GM21576 (cell line): ENCODE data around the gene SMTNL1.
A peak's percentile ranks its signal among the peaks of the same experiment; 100 is the strongest.

Experiments
- ATAC-seq: cut with Tn5 transposase; IDR thresholded peaks from one replicate; pipeline ENCODE4 v1.9.1; 2021; ENCODE audit warnings: mild to moderate bottlenecking, moderate library complexity; ENCODE audit not compliant: unreplicated experiment

Gene SMTNL1

DNA sequence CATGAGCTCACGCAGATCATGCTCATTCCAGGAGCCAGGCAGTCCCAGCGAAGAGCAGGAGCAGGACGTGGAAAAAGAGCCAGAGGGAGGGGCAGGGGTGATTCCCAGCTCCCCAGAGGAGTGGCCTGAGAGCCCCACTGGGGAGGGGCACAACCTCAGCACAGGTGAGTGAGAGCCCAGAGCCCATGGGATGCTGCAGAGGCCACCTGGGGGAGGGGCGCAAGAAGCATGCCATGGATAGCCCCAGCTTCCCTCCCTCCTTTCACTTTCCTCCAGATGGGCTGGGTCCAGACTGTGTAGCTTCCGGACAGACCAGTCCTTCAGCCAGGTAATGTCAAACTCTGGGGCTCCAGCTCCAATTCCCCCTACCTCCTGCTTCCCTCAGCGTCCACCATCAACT, 6.2 kb downstream of the SMTNL1 start:
- no peak for ATAC-seq

DNA sequence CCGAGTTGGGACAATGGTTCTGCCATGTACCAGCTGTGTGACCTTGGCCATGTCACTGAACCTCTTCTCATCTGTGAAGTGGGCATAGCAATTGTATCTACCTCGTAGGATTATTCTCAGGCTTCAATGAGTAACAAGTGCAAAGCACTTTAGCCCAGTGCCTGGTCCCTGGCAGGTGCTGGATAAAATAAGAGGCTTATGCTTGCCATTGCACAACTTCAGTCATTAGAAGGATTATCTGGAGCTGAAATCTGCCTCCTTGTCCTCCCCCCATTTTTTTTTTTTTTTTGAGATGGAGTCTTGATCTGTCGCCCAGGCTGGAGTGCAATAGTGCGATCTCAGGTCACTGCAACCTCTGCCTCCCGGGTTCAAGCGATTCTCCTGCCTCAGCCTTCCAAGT, 7.2 kb downstream of the SMTNL1 start:
- no peak for ATAC-seq

DNA sequence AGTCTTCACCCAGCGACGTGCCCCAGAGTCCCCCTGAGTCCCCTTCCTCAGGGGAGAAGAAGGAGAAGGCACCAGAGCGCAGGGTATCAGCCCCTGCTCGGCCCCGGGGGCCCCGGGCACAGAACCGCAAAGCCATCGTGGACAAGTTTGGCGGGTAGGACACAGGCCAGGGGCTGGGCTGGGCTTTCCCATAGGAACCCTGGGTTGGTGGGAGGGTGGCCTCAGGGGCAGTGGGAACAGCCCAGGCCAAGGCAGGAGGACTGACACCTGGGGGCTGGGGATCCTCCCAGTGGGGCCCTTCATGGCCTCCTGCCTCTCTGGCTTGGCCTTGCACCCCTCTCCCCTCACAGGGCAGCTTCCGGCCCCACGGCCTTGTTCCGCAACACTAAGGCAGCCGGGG, 8.5 kb downstream of the SMTNL1 start:
- no peak for ATAC-seq

DNA sequence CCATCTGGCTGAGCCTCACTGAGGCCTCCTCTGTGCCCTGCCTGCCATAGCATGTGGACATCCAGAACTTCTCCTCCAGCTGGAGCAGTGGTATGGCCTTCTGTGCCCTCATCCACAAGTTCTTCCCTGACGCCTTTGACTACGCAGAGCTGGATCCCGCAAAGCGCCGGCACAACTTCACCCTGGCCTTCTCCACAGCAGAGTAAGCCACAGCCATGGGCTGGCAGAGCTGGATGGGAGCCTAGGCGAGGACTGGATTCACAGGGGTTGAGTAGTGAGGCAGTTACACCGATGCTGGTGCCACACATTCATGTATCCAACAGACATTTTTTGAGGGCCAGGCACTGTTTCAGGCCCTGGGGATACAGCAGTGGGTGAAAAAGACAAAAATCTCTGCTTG, 9.1 kb downstream of the SMTNL1 start:
- ATAC-seq: no peak

DNA sequence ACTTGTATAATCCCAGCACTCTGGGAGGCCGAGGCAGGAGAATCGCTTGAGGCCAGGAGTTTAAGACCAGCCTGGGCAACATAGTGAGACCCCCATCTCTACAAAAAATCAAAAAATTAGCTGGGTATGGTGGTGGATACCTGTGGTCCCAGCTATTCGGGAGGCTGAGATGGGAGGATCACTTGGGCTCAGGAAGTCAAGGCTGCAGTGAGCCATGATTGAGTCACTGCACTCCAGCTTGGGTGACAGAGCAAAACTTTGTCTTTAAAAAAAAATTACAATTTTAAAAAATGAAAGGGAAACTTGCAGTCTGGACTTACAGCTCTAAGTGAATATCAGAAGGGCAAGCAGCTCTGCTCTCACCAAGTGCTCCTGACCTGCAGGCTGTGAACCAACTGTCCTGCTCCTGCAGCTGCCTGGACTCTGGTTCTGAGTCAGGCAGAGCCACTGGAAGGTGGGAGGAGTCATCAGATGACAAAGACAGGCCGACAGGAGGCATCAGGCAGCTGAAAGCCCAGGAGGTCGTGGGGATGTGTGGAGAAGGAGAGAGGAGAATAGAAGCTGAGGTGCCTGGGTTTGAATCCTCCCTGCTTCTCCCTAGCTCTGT, 9.6 kb downstream of the SMTNL1 start:
- ATAC-seq: peak; percentile 44

DNA sequence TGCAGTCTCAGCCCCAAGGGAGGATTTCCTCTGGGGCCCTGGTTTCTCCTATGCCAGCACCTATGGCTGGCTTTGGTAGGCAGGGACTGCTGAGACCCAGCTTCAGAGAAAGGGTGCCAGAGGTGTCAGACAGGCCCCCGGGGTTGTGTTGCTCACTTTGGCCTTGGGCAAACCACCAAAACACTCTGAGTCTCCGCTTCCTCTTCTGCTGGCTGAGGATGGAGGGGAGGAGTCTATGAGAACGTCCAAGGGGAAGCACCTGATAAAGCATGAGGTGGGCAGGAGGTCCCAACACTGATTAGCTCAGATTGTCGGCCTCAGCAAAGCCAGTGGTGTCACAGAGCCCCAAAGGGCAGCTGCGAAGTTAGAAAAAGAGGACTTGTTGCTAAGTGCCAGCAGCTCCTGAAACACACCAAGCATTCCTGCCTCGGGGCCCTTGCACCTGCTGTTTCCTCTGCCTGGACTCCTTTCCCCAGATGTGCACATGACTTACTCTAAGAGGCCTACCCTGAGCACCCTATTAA, 10.5 kb downstream of the SMTNL1 start:
- ATAC-seq: peak; percentile 91

DNA sequence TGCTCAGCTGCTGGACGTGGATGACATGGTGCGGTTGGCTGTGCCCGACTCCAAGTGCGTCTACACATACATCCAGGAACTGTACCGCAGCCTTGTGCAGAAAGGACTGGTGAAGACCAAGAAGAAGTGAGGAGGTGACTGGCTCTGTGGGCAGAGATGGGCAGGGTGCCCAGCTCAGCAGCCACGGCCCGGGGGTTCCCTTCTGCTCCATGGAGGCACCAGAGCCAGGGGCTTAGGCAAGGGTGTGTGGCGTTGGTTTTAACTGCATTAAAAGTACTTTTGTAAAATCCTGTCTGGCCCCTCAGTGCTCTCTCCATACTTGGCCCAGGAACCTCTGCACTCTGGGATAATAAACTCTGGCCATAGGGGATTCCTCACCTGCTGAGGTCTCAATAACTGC, 12.6 kb downstream of the SMTNL1 start:
- ATAC-seq: no peak

DNA sequence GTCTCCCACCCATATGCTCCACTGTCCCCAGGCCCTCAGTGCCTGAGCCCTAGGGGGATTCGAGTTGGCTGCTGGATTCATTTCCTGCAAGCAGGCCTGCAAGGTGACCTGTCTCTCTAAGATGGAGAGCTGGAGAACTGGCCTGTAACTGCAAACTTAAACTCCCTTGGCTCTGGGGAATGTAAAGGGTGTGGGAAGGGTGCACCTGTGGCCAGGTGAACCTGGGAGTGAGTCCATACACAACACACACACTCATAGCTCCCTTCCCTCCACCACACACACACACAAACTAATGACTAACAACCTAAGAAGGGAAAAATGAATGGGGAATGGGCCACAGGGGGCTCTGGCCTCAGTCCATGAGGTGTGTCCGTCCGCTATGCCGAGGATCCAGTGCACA, 14.5 kb downstream of the SMTNL1 start:
- no peak for ATAC-seq

DNA sequence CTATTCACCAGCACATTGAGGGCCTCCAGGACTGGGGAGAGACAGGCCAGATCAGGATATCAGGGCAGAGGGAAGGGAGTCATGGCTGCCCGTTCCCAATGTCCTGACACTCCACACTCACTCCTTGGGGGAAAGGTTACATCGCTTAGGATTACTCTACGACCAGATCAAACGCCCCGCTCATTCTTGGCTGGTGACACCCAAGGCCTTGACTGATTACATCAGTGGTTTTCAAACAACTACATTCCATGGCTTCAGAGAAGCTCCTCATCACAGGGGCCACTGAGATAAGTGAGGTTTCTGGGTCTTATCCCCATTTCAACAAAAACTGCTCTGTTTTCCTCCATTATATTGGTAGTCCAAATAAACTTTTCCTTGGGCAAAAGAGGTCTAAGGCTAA, 15.1 kb downstream of the SMTNL1 start:
- ATAC-seq: no peak

DNA sequence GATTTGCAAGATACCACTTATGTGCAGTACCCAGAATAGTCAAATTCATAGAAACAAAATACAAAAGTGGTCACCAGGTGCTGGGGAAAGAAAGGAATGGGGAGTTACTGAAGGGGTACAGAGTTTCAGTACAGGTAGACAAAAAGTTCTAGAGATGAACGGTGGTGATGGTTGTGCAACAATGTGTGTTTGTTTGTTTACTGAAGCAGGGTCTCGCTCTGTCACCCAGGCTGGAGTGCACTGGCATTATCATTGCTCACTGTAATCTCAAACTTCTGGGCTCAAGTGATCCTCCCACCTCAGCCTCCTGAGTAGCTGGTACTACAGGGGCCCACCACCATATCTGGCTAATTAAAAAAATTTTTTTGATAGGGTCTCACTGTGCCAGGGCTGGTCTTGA, 18.0 kb downstream of the SMTNL1 start:
- ATAC-seq: no peak

DNA sequence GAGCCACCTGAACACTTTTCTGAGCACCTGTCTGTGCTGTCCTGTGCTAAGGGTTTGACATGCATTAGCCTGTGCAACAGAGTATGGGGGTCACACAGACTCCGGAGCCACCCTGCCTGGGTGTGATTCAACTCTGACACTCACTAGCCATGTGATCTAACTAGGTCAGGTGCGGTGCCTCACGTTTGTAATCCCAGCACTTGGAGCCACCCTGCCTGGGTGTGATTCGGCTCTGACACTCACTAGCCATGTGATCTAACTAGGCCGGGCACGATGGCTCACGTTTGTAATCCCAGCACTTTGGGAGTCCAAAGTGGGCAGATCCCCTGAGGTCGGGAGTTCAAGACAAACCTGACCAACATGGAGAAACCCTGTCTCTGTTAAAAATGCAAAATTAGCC, 18.6 kb downstream of the SMTNL1 start:
- no peak for ATAC-seq

DNA sequence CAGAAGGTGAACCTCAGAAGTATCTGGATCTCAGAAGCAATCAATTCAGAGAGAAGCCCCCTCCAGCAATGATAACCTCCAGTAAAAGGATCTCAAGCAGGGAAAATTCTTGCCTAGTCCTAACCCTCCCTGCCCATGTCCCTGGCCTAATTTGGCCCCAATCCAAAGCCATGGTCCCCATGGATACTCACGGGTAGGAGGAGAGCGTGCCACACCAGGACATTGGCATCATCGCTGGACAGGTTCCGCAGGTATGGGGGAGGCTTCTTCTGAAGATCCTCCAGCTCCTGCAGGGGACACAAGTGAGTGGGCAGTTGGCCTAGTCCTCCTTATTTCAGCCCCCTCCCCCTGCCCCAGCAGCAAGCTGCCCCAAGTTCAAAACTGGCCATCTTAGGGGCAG, 22.8 kb downstream of the SMTNL1 start:
- ATAC-seq: no peak

DNA sequence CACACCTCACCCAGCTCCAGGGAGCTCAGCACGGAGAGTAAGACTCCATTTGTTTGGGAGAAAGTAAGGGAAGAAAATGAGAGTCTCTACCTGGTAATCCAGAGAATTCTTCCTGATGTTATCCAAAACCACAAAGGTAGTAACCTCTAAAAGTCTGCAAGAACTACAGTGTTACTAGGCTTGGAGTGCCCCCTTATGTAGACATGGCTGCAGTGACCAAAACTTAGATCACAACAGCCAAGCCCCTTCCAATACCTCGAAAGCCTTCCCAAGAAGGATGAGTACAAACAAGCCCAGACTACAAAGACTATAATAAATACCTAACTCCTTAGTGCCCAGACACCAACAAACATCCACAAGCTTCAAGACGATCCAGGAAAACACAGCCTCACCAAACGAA, 25.2 kb downstream of the SMTNL1 start:
- ATAC-seq: no peak

DNA sequence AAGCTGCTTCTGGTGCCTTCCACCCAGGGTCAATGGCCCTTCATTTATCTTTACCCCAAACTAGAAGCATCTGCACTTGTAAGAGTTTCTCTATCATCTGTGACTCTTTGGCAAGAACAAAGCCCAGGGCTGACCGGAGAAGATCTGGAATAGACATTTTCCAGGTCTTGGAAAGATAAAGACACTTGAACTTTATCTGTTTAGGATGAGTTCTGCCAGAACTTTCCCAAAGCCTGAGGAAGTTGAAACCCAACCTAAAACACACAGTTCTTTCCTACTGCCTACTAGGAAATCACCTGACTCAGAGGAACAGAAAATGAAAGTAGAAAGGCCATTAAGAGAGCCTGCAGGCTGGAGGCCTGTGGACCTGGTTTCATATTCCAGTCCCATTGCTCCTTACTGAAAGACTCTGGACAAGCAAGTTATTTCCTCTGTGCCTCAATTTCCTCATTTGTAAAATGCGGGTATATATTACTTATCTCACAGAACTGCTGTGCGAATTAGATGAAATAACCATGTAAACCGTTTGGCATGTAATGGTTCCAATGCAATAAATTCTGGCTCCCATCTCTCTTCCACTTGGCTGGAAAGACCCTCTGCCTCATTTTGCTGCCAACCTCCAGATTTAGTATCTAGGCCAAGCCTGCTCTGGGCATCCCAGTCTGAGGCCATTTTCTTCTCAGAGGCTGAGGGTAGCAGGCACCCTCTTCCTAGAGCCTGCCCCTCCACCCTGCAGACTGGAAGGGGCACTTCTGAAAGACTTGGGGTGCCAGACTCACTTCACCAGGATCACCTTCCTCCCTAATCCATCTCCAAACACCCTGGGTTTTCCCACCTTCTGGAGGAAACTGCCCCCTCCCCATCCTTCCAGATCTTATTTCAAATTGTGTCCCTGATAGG, 28.9 kb downstream of the SMTNL1 start:
- ATAC-seq: peak; percentile 65

DNA sequence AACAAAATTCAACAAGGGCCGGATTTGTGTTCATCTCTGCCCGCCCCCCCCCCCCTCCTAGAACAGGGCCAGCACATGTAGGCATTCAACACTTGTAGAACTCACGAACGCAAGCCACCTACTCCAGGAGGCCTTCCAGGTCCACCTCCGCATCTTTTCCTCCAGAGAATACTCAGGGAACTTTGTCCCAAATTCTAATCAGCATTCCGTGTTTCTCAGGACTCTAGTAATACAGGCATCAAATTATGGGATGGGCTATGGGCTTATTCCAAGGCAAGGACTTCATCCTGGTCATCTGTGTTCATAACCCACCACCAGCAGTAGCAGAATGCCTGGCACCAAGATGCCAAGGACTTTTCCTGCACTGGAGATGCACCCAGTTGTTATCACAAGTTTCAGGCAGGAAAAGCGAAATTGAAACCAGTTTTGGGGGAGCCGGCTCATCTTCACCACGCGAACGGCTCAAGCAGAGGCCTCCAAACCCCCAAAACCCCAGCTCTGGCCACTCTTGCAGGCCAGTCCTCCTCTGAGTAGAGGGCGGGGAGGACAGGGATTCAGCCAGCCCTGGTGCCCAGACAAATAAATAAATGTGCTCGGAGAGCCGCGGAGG, 29.6 kb downstream of the SMTNL1 start:
- ATAC-seq: peak; percentile 1

DNA sequence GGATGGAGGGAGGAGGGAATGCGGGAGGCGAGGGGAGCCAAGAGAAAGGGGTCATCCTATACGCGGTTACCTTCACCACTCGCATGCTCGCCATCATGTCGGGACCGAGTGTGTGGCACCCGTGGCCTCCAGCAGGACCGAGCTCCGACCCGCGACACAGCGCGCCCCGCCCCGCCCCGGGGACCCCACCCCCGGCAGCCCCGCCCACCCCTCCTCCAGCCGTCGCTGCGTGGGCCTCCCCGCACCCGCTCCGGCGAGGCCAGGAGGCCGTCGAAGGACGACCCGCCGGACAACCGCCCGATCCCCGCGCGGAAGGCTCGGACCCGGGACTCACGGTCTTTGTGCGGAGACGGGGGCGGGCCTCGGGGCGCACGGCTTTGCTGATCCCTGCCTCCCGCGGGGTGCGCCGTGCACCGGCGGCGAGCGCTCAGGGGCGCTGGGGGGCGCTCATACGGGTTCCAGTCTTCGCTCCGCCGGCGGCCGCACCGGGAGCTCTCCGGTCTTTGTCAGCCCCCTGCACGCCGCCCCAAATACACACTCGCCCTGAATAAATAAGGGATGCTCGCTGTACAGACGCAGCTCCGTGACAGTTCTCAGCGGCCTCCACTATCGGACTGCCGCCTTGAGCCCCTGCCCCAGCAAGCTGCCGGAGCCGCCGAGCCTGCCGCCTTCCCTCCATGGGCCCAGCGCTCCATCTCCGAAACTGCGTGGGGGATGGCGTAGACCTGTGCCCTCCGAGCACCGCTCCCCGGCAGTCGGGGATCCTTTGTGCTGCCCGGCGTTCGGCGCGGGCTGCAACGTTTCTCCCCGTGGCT, 30.3 kb downstream of the SMTNL1 start, which contains the start of gene UBE2L6:
Gene UBE2L6 (minus strand): TSS at position 158 of the 815 bp plus-strand sequence. CDS start 61 bp downstream, at position 97.
- ATAC-seq: peak; percentile 47

DNA sequence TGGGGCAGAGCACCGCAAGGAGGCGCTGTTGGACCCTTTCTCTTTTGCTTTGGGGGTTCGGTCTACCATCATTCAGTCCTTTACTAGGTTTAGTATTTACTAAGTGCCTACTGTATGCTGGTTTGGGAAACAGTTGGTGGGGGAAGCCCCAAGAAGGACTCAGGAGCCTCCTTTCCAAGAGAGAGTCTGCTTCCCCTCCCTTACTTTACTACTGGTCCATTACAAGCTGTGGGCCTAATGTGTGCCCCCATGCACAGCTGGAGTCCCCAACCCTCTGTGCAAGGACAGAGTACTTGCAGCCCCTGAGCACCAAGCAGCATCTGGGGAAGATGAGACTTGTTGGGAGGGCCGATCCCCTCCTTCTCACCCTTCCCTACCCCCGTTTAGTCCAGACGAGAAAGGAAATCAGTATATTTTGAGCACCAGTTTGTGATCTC, 31.0 kb downstream of the SMTNL1 start:
- peak; percentile 65 for ATAC-seq

DNA sequence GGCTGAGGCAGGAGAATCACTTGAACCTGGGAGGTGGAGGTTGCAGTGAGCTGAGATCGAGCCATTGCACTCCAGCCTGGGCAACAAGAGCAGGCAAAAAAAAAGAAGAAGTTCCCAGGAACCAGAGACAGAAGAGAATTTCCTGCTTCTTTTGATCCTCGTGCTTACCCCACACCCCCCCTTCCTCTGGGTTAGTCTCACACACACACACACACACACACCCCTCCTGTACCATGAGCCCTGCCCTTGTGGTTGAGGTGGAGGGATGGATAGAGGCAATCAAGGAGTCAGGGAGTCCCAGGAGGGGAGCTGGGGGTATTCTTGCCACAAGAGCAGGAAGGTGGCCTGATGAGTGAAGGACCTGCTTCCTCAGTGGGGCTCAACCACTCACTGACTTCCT, 34.2 kb downstream of the SMTNL1 start:
- ATAC-seq: no peak

DNA sequence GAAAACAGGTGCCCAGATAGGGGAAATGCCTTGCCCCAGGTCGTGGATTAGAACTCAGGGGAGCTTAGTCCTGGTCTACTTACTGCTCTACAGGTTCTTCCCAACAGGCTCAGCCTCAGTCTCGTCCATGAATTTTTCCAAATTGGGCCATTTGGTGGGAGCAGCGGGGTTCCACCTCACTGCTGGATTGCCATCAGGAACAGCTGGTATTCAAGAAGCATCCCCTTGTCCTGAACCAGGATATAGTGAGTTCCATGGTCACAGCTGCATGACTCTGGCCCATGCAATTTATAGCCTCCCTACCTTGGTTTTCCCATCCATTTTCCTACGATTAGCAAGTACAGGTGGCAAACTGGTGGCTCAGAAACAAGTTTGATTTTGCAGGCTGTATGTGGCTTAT, 36.7 kb downstream of the SMTNL1 start:
- ATAC-seq: no peak

DNA sequence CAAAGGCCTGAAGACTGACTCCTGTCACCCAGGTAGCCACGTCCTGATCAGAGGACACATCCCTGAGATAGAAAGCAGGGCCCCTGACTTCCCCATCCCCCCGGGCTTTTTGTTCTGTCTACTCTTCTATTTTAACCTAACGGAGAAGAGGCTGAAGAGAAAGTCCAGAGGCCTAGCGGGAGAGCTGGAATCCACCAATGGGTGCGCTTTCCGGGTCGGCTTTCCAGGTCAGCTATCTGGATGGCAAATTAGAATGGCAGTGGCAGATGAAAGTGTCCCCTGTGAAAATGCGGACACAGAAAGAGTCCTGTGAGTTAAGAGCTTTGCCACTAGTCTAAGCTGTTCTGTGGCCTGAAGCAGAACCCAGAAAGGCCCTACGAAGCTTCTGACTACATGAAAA, 46.9 kb downstream of the SMTNL1 start:
- ATAC-seq: no peak

DNA sequence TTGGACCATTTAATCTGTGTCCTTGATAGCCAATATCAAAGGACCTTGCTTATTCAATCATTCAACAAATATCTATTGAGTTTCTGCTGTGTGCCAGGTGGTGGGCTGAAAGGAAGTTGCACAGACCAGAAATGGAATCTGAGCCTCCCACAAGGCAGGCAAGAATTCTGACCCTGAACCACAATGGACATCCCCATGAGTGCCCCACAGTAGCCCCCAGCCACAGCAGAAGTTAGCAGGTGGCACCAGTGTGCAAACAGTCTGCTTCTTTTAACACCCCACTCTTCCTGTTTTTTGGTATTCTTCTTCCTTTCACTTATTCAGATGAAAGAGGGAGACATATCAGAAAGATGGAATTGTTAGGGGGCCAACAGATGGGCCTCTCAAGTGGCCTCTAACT, 47.9 kb downstream of the SMTNL1 start:
- ATAC-seq: no peak
